Stimulated activated CD4-positive, alpha-beta T cell treated with anti-CD3 and anti-CD28 coated beads, Interleukin-12 subunit alpha, Interleukin-12 subunit beta, amount 100 ng/mL, for 24 hours (primary cell): ENCODE measurements around the gene MRGPRG.

Experiments
- DNase-seq, 2 experiments: peaks; one replicate each; pipeline ENCODE4 v3.0.0-alpha.2; 2020; ENCODE audit warnings: low read depth in 2 of 2

The MRGPRG gene

GRCh38 chr11:3195251-3196160, 23.1 kb downstream of the MRGPRG start:
- DNase-seq: no peak

DNA sequence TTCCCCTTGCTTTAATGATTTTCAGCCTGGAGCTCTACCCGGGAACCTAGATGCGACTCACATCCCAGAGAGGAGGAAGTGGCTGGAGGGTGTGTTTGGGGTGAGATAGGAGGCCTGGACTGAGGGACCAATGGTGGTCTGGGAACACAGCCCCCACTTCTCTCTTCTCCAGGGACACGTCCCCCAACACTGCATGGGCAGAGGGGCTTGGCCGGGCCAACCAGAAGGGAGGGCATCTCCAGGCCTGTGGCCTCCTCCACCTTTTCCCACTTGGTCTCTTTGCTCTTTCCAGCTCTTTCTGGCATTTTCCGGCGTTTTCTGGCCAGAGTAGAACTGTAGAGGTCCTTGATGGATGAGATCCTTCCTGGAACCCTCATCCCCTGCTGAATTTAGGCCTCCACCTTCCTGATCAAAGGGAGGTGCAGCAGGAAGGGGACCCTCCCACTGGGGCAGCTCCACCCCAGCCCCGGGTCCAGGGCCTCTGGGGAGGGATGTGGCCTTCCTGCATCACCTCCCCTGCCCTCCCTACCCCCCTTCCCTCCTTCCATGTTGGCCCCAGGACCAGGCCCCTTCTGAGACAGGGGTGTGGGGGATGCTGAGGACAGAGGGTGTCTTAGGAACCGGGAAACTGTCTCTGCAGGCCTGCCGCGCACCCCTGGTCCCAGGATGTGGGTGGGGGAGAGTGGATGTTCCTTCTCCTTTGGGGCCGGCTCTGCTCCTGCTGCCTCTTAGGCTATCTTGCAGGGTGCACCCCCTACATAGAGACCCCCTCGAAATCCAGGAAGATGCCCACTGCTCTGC, 24.4 kb downstream of the MRGPRG start:
- no peak for DNase-seq

- DNase-seq: no peak
These were observed 25.1 kb downstream of the MRGPRG start for GRCh38 chr11:3193373-3194015.

GRCh38 chr11:3192511-3193372, 25.9 kb downstream of the MRGPRG start:
- DNase-seq: no peak

- DNase-seq: no peak
These were observed 26.9 kb downstream of the MRGPRG start for GRCh38 chr11:3191586-3192324.

DNA sequence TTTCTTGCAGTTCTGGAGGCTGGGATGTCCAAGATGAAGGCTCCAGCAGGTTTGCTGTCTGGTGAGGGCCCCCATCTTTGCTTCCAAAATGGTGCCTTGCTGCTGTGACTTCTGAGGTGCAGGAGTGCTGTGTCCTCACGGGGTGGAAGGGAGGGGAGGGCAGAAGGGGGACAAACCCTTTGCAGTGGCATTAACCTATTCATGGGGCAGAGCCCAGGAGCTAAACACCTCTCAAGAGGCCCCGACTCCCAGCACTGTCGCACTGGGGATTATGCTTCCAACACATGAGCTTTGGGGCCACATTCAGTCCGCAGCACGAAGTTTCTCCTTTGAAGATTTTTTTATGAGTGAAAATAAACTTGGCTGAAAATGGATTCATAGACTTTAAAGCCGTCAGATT, 28.0 kb downstream of the MRGPRG start:
- no peak for DNase-seq

DNA sequence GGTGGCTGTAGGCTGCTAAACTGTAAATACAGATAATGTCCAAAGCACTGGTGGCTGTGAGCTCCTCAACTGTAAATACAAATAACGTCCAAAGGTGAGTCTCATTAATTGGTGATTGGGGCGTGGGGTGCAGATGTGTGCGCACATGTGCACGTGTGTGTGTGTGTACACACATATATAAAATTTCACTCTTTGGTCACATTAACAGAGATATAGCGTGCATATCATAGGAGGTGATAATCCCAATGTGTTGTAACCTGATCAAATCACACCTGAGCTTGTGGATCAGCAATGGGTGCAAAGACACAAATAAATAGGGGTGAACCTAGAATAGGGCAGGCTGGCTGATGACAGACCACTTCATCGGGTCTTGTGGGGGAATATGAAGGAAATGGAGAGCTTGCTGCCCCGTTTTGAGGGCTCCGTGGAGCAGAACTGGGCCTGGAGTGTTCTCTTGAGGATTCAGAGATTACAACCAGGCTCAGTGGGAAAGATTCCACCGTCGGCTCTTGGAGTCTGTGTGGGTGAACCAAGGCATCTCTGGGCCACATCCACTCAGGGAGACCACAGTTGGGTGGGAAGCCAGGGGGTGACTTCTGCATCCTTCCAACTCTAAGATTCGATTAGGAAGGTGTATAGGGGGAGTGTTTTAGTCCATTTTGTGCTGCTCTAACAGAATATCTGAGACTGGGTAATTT, 28.6 kb downstream of the MRGPRG start:
- no peak for DNase-seq

- no peak for DNase-seq
These were observed 29.3 kb downstream of the MRGPRG start for GRCh38 chr11:3189196-3189843.

- no peak for DNase-seq
These were observed 30.0 kb downstream of the MRGPRG start for GRCh38 chr11:3188496-3189195.

DNA sequence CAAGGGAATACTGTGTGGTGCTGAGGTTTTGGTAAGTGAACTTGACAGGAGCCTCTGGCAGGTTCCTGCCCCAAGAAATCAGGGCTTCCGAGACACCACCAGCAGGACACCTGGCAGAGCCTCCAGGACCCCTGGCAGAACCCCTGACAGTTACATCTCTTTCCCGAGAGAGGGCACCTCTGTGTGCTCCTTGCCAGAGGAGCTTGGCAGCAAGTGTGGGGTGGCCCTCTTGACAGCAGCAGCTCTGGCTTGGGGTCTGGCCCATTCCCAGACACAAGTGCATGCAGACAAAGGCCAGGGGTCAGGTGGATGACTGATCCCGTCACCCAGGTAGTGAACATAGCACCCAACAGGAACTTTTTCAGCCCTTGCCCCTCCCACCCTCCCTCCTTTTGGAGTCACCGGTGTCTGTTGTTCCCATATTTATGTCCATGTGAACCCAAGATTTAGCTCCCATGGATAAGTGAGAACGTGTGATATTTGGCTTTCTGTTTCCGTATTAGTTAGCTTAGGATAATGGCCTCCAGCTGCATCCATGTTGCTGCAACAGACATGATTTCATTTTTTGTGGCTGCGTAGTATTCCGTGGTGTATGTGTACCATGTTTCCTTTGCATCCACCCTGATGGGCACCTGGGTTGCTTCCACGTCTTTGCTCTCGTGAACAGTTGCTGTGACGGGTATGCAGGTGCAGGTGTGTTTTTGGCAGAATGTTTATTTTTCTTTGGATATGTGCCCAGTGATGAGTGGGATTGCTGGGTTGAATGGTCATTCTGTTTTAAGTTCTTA, 32.3 kb downstream of the MRGPRG start:
- no peak for DNase-seq

DNA sequence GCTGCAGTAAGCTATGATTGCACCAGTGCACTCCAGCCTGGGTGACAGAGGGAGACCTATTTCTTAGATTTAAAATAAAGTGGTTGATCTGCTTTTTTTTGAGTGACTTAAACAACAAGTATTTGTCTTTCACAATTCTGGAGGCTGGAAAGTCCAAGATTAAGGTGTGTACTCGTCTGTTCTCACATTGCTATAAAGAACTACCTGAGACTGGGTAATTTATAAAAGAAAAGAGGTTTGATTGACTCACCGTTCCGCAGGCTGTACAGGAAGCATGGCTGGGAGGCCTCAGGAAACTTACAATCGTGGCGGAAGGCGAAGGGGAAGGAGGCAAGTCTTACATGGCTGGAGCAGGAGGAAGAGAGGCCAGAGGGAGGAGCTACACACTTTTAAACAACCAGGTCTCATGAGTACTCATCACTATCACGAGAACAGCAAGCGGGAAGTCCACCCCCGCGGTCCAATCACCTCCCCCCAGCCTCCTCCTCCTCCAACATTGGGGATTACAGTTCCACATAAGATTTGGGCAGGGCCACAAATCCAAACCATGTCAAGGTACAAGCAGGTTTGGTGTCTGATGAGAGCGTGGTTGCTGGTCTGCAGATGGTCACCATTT, 33.8 kb downstream of the MRGPRG start:
- DNase-seq: no peak

DNA sequence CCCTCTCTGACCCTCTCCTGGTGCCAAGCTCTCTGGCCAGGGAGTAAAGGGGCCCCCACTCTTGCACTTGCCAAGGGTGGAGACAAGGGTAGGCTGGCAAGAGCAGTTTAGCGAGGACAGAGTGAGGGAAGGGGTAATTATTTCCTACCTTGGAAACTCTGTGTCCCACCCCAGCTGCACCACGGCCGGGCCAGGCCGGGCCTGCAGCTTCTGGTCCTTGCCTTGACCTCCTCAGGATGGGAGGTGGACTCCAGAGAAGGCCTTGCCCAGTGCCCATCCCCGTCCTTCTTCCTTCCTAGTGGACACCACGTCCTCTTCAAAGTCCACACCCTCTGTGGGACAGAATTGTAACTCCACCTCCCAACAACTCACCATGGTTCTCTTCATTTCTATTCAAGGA, 35.1 kb downstream of the MRGPRG start:
- no peak for DNase-seq

DNA sequence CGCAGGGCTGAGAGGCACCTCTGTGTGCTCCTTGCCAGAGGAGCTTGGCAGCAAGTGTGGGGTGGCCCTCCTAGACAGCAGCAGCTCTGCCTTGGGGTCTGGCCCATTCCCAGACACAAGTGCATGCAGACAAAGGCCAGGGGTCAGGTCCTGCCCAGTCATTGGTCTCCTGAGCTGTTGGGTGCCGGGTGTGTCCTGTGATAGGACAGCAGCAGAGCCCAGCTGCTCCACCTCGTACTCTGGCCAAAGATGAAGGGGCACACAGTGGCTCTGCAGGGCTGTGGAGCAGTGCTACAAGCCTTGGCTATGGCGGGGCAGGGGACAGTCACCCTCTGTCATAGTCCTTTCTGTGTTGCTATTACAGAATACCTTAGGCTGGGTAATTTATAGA, 36.2 kb downstream of the MRGPRG start:
- DNase-seq: no peak

- DNase-seq: no peak
These were observed 36.7 kb downstream of the MRGPRG start for GRCh38 chr11:3181725-3182461.

GRCh38 chr11:3180869-3181268, 37.7 kb downstream of the MRGPRG start:
- DNase-seq: no peak

GRCh38 chr11:3178349-3178748, 40.3 kb downstream of the MRGPRG start:
- no peak for DNase-seq

- DNase-seq: no peak
These were observed 40.7 kb downstream of the MRGPRG start for GRCh38 chr11:3177931-3178330.
